ENCODE results near the gene GPR63. TPM values are rescaled to one million over a fixed set of nuclear protein-coding genes. Genes with fewer than 3 reads are reported as not detected.

GPR63 gene
- total RNA-seq, 1 experiment from 2014 or later: 2.7 TPM

GRCh38 chr6:96851858-96852257 lies 14.6 kb upstream of the GPR63 start:
- no peaks in the 10 kb centered on the region for H3K27me3 Mint-ChIP-seq (ENCODE audit: unreplicated experiment)

GRCh38 chr6:96849615-96850014 lies 12.3 kb upstream of the GPR63 start:
- H3K36me3 Mint-ChIP-seq (ENCODE audit: insufficient read depth, unreplicated experiment): no peaks in the 10 kb centered on the region
- DNase-seq: no peak
- CTCF ChIA-PET: interaction anchor here (0.6 kb wide), 1 partner anchor 24 kb away, joined by 5 read pairs; no protein-coding TSS in a partner anchor
- no peak overlapping the region for H3K4me3 Mint-ChIP-seq (ENCODE audit: low read depth, unreplicated experiment)
- no TSS peak for BruUV-seq (replicated peaks)
- no peak for TF ChIP-seq CTCF (IDR thresholded peaks at IDR 0.05; ENCODE audit: unreplicated experiment)
- H3K4me1 Mint-ChIP-seq (ENCODE audit: low read depth, unreplicated experiment): no peaks in the 10 kb centered on the region
- H3K27me3 Mint-ChIP-seq (ENCODE audit: unreplicated experiment): no peaks in the 10 kb centered on the region
- peaks cover 3% of the 10 kb centered on the region for H3K9me3 Mint-ChIP-seq (ENCODE audit: low read depth, unreplicated experiment)
- no peak overlapping the region for H3K27ac Mint-ChIP-seq (ENCODE audit: unreplicated experiment)
- intact Hi-C loops (cut with micrococcal nuclease; ENCODE audit: unreplicated experiment): no loop called here

More at GRCh38 chr6:96851858-96852257, 14.6 kb upstream of the GPR63 start:
- BruUV-seq (replicated peaks): no TSS peak
- Mint-ChIP-seq H3K4me3 (ENCODE audit: low read depth, unreplicated experiment) (no peak overlapping the region), H3K4me1 (ENCODE audit: low read depth, unreplicated experiment) (no peaks in the 10 kb centered on the region), H3K27ac (ENCODE audit: unreplicated experiment) (no peak overlapping the region), H3K36me3 (ENCODE audit: insufficient read depth, unreplicated experiment) (no peaks in the 10 kb centered on the region), H3K9me3 (ENCODE audit: low read depth, unreplicated experiment) (peaks cover 3% of the 10 kb centered on the region)
- no peak for DNase-seq
- CTCF ChIA-PET: no interaction called here
- no peak for TF ChIP-seq CTCF (IDR thresholded peaks at IDR 0.05; ENCODE audit: unreplicated experiment)
- intact Hi-C loops (cut with micrococcal nuclease; ENCODE audit: unreplicated experiment): no loop called here

- peaks cover 2% of the 10 kb centered on the region for H3K9me3 Mint-ChIP-seq (ENCODE audit: low read depth, unreplicated experiment)
- no peaks in the 10 kb centered on the region for H3K27me3 Mint-ChIP-seq (ENCODE audit: unreplicated experiment)
- no peaks in the 10 kb centered on the region for H3K36me3 Mint-ChIP-seq (ENCODE audit: insufficient read depth, unreplicated experiment)
- CTCF ChIA-PET: no interaction called here
- intact Hi-C loops (cut with micrococcal nuclease; ENCODE audit: unreplicated experiment): no loop called here
- H3K27ac Mint-ChIP-seq (ENCODE audit: unreplicated experiment): no peak overlapping the region
- H3K4me1 Mint-ChIP-seq (ENCODE audit: low read depth, unreplicated experiment): no peaks in the 10 kb centered on the region
- TF ChIP-seq CTCF (IDR thresholded peaks at IDR 0.05; ENCODE audit: unreplicated experiment): no peak
- BruUV-seq (replicated peaks): no TSS peak
- no peak for DNase-seq
- no peak overlapping the region for H3K4me3 Mint-ChIP-seq (ENCODE audit: low read depth, unreplicated experiment)
These were observed 7.3 kb upstream of the GPR63 start for GRCh38 chr6:96844530-96844929.

GRCh38 chr6:96841345-96841744 lies 4.1 kb upstream of the GPR63 start:
- no peak for DNase-seq
- CTCF ChIA-PET: no interaction called here
- H3K4me1 Mint-ChIP-seq (ENCODE audit: low read depth, unreplicated experiment): peaks cover under 1% of the 10 kb centered on the region

More at GRCh38 chr6:96841345-96841744, 4.1 kb upstream of the GPR63 start:
- Mint-ChIP-seq H3K36me3 (ENCODE audit: insufficient read depth, unreplicated experiment) (peaks cover 19% of the 10 kb centered on the region), H3K9me3 (ENCODE audit: low read depth, unreplicated experiment) (peaks cover 2% of the 10 kb centered on the region), H3K4me3 (ENCODE audit: low read depth, unreplicated experiment) (no peak overlapping the region), H3K27ac (ENCODE audit: unreplicated experiment) (no peak overlapping the region), H3K27me3 (ENCODE audit: unreplicated experiment) (peaks cover 9% of the 10 kb centered on the region)
- intact Hi-C loops (cut with micrococcal nuclease; ENCODE audit: unreplicated experiment): no loop called here
- TF ChIP-seq CTCF (IDR thresholded peaks at IDR 0.05; ENCODE audit: unreplicated experiment): no peak
- no TSS peak for BruUV-seq (replicated peaks)

Measured in Calu3 (cell line).